Stimulated activated CD4-positive, alpha-beta T cell treated with anti-CD3 and anti-CD28 coated beads, Interleukin-1b, Interleukin-23, amount 100 ng/mL, for 48 hours (primary cell): ENCODE data around the gene RIOX2.

Experiments
- DNase-seq: peaks from one replicate; pipeline ENCODE4 v3.0.0-alpha.2; 2020

The RIOX2 gene

DNA sequence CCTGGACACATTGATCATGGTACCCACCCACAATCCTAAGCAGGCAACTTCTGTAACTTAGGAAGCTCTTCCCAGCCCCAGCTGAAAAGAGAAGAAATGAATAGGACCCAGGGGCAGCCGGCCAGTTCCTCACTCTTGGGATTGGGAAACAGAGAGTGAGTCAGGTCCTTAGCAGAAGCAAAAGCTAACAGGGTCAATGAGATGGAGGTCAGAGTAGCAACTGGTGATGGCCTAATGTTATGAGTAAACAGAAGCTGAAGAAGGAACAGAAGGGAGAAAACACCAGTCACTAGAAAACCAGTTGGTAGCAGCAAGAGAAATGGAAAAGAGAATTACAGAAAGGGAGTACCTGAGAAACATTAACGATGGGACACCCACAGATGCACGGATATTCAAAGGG, 20.0 kb downstream of the RIOX2 start:
- DNase-seq = no peak

- DNase-seq = no peak
Observed at GRCh38 chr3:97950360-97950759, 21.9 kb downstream of the RIOX2 start.

DNA sequence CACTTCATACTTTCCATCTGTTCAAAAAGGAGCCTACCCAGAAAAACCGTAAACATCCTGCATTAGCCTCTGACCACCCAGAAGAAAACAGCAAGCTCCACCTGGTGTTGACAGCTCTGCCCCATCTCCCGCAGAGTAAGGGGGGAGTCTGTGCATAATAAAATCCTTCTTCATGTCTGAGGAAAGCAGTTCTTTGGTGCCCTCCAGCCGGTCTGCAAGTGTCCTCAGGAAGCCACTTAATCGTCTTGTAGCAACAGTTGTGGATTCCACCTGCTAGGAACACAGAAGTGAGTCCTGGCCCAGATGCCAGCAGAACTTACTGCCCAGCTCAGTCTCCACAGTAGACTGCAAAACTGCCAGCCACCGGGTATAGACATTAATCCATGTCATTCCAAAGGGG, 22.5 kb downstream of the RIOX2 start:
- DNase-seq = no peak

DNA sequence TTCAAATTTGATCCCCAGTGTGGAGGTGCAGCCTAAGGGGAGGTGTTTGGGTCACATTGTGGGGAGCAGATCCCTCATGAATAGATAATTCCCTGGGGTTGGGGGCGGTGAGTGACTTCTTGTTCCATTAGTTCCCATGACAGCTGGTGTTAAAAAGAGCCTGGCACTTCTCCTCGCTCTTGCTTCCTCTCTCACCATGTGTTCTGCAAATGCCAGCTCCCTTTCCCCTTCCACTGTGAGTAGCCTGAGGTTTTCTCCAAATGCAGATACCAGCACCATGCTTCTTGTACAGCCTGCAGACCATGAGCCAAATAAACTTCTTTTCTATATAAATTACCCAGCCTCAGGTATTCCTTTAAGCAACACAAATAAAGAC, 23.1 kb downstream of the RIOX2 start:
- no peak for DNase-seq

DNA sequence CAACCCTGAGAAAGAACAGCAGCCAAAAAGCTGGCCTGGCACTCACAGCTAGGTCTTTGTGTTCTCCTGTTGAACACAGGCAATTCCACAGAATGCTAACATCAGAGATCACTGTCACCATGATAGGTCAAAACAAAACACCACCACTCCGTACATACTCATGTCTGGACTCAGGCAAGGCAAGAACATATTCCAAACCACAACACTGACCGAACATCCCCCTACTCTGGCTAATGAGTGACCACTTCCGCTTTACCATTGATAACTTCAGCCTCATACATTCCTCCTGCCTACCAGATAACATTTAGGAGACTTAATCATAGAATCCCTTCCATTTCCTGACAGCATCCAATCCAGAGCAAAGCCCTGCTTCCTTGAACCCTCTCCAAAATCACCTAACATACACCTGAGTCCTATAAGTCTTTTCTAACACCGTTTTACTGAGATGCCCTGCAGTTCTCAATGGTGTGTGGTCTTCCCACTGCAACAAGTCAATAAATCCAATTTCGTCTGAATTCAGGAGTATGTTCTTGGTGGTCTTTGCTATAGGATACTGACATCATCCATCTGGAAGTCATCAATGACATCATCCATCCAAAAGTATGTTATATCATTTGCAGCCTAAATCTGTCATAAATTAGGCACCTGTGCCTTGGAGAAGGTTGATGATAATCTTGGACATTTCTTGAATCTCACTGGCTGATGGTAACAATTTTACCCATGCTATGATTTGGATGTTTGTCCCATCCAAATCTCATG, 23.7 kb downstream of the RIOX2 start:
- DNase-seq = no peak

GRCh38 chr3:97942801-97943546, 29.3 kb downstream of the RIOX2 start:
- DNase-seq = no peak

DNA sequence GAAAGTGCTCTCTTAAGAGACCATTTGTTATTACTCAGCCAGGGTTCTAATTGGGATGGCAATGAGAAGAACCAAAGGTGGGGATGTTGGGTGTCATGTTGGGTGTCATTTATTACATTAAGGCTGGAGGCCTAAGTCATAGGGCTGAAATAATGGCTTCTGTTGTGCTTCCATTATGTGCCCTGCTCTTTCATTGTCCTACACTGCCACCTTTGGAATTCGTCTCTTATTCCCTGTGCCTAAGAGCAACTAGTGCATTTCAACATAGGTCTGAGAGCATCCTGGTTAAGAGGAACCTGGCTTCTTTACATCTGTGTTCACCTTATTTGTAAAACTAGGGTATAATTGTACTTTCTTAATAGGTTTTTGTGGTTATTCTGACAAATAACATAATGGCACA, 32.2 kb downstream of the RIOX2 start:
- no peak for DNase-seq

DNA sequence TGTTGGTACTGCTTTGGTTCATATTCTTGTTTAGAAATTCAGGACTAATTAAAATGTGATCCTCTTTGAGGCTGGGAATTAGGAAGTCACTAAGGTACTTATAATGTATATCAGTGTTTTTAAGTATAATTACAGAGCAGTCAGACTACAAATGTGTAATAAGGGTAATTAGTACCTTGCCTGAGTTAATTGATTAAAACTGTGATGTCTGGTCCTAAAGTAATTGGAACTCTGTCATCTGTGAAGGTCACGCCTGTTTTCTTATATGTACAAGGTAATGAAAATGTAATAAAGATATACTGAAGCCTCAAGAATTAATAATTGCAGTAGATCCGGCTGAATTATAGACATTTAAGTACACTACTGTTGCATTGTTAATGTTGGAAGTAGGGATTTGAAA, 32.8 kb downstream of the RIOX2 start:
- DNase-seq = no peak

GRCh38 chr3:97938444-97938843, 33.8 kb downstream of the RIOX2 start:
- DNase-seq = no peak

- no peak for DNase-seq
Observed at GRCh38 chr3:97937205-97937604, 35.0 kb downstream of the RIOX2 start.

- no peak for DNase-seq
Observed at GRCh38 chr3:97935842-97936241, 36.4 kb downstream of the RIOX2 start.

- DNase-seq = no peak
Observed at GRCh38 chr3:97934980-97935695, 37.1 kb downstream of the RIOX2 start.

DNA sequence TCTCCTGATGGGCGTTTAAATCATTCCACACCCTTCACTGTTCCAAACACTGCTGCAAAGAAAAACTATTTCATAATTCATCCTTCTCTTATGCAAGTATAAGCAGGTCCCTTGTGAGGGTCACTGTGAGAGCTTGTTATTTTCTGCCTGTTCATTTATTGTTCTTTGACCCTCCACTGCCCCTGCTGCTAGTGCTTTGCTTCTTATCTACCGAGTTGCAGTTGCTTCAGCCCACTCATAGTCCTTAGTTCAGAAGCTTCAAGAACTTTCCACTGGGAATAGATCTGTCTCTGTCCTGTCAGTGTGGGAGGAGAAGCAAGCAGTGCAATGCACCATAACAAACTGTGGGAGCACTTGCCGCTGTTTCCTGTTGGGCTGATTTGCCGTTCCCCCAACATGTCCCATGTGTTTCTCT, 39.8 kb downstream of the RIOX2 start:
- DNase-seq = no peak

DNA sequence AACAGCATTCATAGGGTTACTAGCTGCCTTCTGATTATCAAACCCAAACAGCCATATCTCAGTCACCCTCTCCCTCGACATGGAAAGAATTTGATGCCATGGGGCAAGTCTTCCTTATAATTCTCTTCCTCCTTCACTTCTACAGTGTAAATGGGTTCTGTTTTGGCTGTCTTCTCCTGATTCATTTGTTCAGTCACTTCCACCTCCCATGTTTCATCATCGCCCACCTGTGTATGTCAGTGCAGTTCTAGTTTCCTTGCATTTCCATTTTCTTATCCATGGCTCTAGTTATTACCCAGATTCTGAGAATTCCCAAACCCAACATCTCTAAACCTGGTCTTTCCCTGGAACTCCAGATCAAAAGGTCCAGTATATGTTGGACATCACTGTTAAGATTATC, 41.0 kb downstream of the RIOX2 start:
- no peak for DNase-seq

DNA sequence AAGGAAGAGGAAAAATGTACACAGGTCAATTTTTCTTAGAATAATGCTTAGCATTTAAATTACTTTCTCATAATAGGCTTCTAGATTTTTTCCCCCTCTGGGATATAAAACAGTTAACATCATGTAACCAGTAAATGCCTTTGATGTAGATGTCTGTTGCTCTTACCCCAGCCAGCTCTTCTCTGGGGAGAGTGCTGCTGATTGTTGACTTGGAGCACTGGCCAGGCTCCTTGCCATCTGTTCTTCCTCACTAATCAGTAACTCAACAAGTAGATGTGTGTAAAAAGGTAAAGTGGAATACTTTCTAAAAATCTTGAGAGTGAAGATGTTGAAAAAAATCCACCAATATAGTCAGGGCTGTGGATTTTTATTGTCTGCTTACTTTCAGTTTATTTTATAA, 42.2 kb downstream of the RIOX2 start:
- DNase-seq = no peak

- no peak for DNase-seq
Observed at GRCh38 chr3:97928986-97929385, 43.2 kb downstream of the RIOX2 start.

DNA sequence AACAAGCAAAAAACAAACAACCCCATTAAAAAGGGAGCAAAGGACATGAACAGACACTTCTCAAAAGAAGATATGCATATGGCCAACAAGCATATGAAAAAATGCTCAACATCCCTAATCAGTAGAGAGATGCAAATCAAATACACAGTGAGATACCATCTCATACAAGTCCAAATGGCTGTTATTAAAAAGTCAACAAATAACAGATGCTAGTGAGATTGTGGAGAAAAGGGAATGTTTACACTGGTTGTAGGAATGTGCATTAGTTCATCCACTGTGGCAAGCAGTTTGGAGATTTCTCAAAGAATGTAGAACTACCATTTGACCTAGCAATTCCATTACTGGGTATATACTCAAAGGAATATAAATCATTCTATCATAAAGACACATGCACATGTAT, 44.5 kb downstream of the RIOX2 start:
- DNase-seq = no peak

DNA sequence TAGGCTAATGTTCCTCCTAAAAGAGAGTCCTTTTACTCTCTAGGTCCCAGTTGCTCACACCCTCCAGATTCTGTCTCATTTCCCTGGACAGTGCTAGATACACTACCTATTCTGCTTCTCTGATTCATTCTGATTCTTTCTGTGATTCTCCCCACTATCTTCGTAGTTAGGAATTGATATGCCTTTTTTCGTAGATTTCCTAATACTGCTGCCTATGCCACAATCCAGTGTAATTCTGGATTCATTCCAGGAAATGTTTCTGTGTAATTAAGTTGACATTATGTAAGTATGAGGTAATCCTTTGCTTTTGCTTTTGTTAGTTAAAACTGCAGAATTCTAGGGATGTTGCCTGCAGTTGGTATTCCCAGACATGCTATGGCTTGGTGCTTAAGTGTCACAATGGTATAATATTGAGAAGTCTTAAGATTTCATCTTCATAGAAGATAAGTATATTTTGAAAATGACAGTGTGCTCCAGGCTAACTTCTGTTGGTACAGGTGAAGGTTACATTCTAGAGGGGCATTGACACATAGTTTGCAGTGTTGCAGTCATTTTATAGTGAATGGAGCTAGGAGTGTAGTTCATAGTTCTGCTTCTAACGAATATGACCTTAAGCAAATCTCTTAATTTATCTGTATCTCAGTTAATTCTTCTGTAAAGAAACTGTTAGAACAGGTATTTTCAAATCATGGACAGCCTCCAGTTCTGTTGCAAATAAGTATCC, 54.3 kb downstream of the RIOX2 start:
- DNase-seq = no peak

- DNase-seq = no peak
Observed at GRCh38 chr3:97916576-97916975, 55.7 kb downstream of the RIOX2 start.

GRCh38 chr3:97914388-97914787, 57.8 kb downstream of the RIOX2 start:
- no peak for DNase-seq

- DNase-seq = no peak
Observed at GRCh38 chr3:97911459-97911858, 60.8 kb downstream of the RIOX2 start.

- no peak for DNase-seq
Observed at GRCh38 chr3:97910931-97911351, 61.3 kb downstream of the RIOX2 start.

DNA sequence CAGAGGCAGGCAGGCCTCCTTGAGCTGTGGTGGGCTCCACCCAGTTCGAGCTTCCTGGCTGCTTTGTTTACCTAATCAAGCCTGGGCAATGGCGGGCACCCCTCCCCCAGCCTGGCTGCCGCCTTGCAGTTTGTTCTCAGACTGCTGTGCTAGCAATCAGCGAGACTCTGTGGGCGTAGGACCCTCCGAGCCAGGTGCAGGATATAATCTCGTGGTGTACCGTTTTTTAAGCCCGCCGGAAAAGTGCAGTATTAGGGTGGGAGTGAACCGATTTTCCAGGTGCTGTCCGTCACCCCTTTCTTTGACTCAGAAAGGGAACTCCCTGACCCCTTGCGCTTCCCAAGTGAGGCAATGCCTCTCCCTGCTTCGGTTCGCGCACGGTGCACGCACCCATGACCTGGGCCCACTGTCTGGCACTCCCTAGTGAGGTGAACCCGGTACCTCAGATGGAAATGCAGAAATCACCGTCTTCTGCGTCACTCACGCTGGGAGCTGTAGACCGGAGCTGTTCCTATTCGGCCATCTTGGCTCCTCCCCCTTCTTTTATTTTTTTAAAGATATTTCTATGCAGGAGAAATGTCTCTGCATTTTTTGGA, 61.9 kb downstream of the RIOX2 start:
- peak; percentile 1 for DNase-seq
